Neural crest cell (in vitro differentiated cells): Measurements from ENCODE around the gene APOO. TPM values are rescaled to one million over a fixed set of nuclear protein-coding genes. Genes with fewer than 3 reads are reported as not detected.
"Not testable (repeated sequence)": the region's sequence is repeated elsewhere in the genome, so short reads cannot be mapped to it uniquely, and the experiment has no call there.

Source experiments
- DNase-seq: peaks from one replicate; pipeline ENCODE4 v3.0.0; 2021; ENCODE audit warnings: low read depth, mixed read lengths, low spot score
- H3K27ac Mint-ChIP-seq: one replicate; pipeline ENCODE4 v1.8.0; 2021; ENCODE audit warnings: mild to moderate bottlenecking, mixed read lengths; ENCODE audit not compliant: unreplicated experiment
- H3K27me3 Mint-ChIP-seq: 2 replicates; pipeline ENCODE4 v1.8.0; 2021; ENCODE audit warnings: low read depth, mild to moderate bottlenecking, mixed read lengths
- H3K36me3 Mint-ChIP-seq: 2 replicates; pipeline ENCODE4 v1.8.0; 2021; ENCODE audit warnings: low read depth, mild to moderate bottlenecking, mixed read lengths
- H3K4me1 Mint-ChIP-seq: 2 replicates; pipeline ENCODE4 v1.8.0; 2021; ENCODE audit warnings: mixed read lengths
- H3K4me3 Mint-ChIP-seq: one replicate; pipeline ENCODE4 v1.8.0; 2021; ENCODE audit warnings: mild to moderate bottlenecking, mixed read lengths
- H3K9me3 Mint-ChIP-seq: 2 replicates; pipeline ENCODE4 v1.8.0; 2021; ENCODE audit warnings: mixed read lengths
- total RNA-seq: library from RNA; stranded (reverse); gene quantifications from 2 replicates; pipeline ENCODE4 v1.2.1, GENCODE V29; 2021
- TF ChIP-seq, protein P1 (sequence below): fragments of 200-600 bp; sonication (generic); conservative IDR thresholded peaks from 2 replicates; pipeline ENCODE4 v1.5.0; 2021; ENCODE audit warnings: antibody characterized with exemption, mild to moderate bottlenecking

The APOO gene
- total RNA-seq, 1 donor from 2014 or later = 91.0 TPM

DNA sequence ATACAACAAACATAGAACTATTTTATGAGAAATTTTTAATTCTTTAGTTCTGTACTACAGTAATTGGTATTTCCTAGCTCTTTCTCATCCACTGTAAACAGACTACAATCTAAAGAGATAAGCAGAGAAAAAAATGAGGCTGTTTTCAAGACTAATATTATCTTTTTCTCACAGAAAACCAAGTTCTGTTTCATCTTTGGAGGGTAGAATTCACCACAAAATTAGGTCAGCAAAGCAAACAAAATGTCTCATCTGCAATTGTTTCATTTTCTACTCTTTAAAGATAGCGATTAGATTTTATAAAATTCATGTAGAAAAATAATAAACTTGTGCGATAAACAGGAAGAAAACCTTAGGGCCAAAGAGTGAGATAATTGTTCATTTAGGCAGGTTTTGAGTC is 10.8 kb downstream of the APOO start:
- TF ChIP-seq, protein P1, sequence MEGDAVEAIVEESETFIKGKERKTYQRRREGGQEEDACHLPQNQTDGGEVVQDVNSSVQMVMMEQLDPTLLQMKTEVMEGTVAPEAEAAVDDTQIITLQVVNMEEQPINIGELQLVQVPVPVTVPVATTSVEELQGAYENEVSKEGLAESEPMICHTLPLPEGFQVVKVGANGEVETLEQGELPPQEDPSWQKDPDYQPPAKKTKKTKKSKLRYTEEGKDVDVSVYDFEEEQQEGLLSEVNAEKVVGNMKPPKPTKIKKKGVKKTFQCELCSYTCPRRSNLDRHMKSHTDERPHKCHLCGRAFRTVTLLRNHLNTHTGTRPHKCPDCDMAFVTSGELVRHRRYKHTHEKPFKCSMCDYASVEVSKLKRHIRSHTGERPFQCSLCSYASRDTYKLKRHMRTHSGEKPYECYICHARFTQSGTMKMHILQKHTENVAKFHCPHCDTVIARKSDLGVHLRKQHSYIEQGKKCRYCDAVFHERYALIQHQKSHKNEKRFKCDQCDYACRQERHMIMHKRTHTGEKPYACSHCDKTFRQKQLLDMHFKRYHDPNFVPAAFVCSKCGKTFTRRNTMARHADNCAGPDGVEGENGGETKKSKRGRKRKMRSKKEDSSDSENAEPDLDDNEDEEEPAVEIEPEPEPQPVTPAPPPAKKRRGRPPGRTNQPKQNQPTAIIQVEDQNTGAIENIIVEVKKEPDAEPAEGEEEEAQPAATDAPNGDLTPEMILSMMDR = no peak
- DNase-seq = no peak
- Mint-ChIP-seq H3K9me3 (peaks cover 2% of the 10 kb centered on the region), H3K36me3 (peaks cover 4% of the 10 kb centered on the region), H3K27ac (no peak overlapping the region), H3K4me3 (no peak overlapping the region), H3K27me3 (no peaks in the 10 kb centered on the region), H3K4me1 (peaks cover 29% of the 10 kb centered on the region)

DNA sequence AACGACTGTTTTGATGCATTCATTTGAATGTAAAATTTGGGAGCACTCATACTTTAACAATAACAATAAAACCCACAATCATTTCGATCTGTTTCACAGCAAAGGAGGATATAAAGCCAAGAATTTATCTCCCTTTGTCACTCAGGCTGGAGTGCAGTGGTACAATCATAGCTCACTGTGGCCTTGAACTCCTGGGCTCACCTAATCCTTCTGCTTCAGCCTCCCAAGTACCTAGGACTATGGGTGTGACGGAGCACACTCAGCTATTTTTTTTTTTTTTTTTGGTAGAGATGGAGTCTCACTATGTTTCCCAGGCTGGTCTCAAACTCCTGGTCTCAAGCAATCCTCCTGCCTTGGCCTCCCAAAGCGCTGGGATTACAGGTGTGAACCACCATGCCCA is 11.2 kb downstream of the APOO start:
- H3K4me1 Mint-ChIP-seq = peaks cover 29% of the 10 kb centered on the region
- not testable (repeated sequence) for H3K9me3 Mint-ChIP-seq, H3K36me3 Mint-ChIP-seq, H3K27me3 Mint-ChIP-seq, H3K27ac Mint-ChIP-seq, DNase-seq, H3K4me3 Mint-ChIP-seq

GRCh38 chrX:23894993-23895392 is 12.7 kb downstream of the APOO start:
- H3K4me1 Mint-ChIP-seq = peaks cover 25% of the 10 kb centered on the region

DNA sequence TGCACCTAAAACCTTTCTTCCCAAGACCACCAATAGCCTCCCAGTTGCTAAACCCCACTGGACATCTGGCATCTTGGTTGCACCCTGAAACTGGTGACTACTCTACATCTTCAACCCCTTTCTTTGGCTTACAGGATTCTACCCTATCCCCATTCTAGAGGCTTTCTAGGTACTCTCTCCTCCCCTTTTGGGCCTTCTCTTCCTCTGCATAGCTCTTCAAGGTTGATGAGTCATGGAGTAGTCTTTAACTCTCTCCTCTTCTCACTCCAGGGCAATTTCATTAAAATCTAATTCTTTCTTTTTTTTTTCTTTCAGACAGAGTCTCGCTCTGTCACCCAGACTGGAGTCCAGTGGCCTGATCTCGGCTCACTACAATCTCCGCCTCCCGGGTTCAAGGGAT is 16.8 kb downstream of the APOO start:
- Mint-ChIP-seq H3K9me3 (peaks cover 2% of the 10 kb centered on the region), H3K4me1 (peaks cover 10% of the 10 kb centered on the region), H3K36me3 (peaks cover 10% of the 10 kb centered on the region), H3K27ac (no peak overlapping the region), H3K4me3 (no peak overlapping the region), H3K27me3 (no peaks in the 10 kb centered on the region)
- TF ChIP-seq, protein P1 = no peak
- DNase-seq = no peak

More at GRCh38 chrX:23894993-23895392, 12.7 kb downstream of the APOO start:
- peak overlapping the region; percentile 54 for H3K27ac Mint-ChIP-seq
- H3K27me3 Mint-ChIP-seq, H3K9me3 Mint-ChIP-seq, DNase-seq, H3K36me3 Mint-ChIP-seq, H3K4me3 Mint-ChIP-seq: not testable (repeated sequence)

GRCh38 chrX:23888887-23889501 is 18.7 kb downstream of the APOO start:
- DNase-seq = no peak
- TF ChIP-seq, protein P1 = no peak
- H3K36me3 Mint-ChIP-seq = peaks cover 6% of the 10 kb centered on the region
- H3K4me1 Mint-ChIP-seq = peaks cover 15% of the 10 kb centered on the region
- H3K27me3 Mint-ChIP-seq = no peaks in the 10 kb centered on the region
- H3K4me3 Mint-ChIP-seq = no peak overlapping the region
- H3K27ac Mint-ChIP-seq = no peak overlapping the region
- H3K9me3 Mint-ChIP-seq = no peaks in the 10 kb centered on the region

DNA sequence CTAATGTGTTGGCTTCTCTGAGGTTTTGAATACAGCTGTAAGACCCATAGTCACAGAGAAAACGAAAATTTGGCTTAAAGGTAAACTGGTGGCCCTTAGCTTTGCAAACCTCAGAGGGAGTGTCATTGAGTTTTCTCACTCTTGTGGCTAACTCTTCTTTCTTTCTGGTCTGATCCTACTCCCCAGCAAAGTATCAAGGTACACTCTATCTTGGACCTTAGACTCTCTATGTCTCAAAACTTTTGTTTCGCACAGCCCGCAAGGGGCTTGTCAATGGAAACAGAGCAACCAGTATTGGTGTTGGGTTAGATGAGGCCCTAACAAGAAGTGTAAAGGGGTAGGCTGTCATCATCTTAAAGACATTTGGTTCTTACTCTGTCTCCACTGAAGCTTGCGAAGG is 19.8 kb downstream of the APOO start:
- no peak for DNase-seq
- Mint-ChIP-seq H3K4me1 (peaks cover 19% of the 10 kb centered on the region), H3K4me3 (no peak overlapping the region), H3K27me3 (no peaks in the 10 kb centered on the region), H3K36me3 (peaks cover 6% of the 10 kb centered on the region), H3K9me3 (no peaks in the 10 kb centered on the region), H3K27ac (no peak overlapping the region)
- TF ChIP-seq, protein P1 = no peak
